HG03457 (cell line): ENCODE measurements around the gene TREH.

Experiments
- ATAC-seq: cut with Tn5 transposase; IDR thresholded peaks from one replicate; pipeline ENCODE4 v1.9.1; 2021; ENCODE audit warnings: moderate number of reproducible peaks; ENCODE audit not compliant: unreplicated experiment

Gene TREH

DNA sequence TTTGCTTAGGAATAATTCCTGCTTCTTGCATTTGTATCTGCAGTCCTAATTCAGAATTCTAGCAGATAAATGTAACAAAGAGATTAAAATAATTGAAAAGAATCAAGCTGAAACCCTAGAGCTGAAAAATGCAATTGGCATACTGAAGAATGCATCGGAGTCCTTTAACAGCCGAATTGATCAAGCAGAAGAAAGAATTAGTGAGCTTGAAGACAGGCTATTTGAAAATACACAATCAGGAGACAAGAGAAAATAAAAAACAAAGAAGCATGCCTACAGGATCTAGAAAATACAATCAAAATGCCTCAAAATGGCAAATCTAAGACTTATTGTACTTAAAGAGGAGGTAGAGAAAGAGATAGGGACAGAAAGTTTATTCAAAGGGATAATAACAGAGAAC lies 8.2 kb downstream of the TREH start:
- ATAC-seq: no peak

DNA sequence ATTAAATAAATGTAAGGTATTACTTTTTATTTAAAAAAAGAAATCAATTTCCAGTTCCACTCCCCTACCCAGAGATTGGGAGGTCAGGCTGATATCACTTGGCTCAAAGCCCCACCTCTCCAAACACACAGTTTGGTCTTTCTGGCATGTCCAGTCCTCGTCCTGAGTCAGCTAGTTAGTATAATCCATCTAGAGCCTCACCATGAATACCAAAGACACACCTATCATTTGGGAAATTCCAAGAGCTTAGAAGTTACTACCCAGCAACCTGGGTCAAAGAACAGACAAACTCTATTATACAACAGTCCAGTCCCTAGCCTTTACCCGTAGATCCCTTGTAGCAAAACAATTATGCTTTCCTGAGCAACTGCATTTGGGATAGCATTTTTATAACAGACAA lies 9.4 kb downstream of the TREH start:
- no peak for ATAC-seq

DNA sequence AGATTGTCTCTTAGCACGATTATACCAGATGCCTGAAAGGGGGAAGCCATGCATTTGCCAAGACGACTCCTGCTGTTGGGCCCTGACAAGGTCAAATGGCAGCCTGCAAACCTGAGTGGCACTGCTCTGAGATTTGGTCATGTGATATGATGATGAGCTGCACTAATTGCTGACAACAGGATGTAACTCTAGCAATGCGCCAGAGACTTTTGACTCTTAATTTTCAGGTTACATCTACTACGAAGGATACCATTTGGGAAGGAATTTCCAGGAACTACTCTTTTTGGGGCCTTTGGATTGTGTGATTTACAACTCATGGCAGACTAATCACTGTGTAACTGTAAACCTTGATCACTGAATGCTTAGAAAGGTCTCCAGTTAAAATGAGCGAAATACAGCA lies 13.1 kb downstream of the TREH start:
- no peak for ATAC-seq

DNA sequence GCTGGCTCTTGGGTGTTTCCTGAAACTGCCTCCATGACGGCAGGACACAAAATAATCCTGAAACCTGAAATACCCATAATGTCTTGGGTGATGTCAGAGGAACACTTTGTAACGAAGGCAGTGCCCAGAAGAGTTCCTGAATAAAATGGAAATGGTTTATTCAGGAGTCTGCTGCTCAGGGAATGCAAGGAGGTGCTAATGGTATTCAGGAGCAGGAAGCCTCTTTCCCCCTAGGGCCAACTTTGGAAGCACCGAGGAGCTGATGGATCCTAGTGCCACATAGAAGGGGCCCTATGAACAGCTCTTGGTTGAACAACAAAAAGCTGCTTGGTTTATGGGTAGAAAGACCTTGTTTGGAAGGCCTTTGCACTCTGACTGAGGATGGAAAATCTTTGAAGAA lies 15.5 kb downstream of the TREH start:
- no peak for ATAC-seq

DNA sequence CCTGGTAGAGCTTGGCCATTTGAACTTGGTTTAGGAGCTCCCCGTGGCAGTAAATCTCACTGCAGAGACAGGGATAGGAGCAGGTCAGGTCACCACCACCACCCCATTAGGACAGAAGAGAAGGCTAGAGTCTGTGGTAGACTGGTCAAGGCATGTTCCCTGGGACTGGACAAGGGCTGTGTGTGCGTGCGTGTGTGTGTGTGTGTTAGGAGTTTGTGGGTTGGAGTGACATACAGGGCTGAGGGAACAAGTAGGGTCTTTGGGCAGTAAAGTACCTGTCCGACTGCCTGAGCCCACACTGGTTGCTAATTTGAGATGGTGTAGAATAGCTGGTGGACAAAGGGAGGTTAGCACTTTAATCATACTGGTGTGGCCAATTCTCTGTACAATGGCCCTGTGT lies 16.1 kb downstream of the TREH start:
- ATAC-seq: no peak

DNA sequence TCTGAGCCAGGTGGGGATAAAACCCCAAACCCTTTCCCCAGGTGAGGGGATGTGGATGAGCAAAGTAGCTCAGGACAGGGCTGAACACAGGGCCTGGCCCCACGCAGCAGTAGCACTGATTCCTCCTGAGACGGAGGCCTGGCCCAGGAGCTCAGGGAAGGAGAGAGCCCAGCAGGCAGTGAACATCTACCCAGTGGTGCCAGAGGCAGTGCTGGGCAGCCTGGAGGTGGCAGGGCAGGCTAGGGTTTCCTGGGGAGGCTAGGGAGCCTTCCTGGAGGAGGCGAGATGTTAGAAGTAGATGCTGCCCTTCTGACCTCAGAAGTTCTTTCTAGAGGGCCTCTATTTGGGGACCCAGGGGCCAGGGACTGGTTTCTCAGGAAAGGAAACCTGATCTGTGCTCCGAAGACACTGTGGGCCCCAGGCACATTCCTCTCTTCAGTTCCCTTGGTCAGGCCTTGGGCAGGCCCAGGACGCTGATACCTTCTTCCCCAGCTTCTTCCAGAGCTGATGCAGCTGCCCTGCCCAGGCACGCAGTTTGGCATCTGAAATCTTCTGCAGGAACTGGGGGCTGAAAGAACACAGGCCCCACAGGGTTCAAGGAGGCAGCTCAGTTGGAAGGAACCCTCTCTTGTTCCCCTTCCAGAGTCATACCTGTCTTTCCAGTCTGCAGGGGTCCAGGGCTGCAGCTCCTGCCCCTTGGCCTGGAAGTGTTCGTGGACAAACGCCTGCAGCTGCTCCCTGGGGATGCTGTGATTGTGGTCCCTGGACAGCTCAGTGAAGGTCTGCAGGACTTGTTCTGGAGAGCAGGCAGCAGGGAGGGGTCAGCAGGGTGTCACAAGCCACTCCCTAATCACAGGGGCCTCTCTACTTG lies 16.8 kb downstream of the TREH start:
- ATAC-seq: no peak

DNA sequence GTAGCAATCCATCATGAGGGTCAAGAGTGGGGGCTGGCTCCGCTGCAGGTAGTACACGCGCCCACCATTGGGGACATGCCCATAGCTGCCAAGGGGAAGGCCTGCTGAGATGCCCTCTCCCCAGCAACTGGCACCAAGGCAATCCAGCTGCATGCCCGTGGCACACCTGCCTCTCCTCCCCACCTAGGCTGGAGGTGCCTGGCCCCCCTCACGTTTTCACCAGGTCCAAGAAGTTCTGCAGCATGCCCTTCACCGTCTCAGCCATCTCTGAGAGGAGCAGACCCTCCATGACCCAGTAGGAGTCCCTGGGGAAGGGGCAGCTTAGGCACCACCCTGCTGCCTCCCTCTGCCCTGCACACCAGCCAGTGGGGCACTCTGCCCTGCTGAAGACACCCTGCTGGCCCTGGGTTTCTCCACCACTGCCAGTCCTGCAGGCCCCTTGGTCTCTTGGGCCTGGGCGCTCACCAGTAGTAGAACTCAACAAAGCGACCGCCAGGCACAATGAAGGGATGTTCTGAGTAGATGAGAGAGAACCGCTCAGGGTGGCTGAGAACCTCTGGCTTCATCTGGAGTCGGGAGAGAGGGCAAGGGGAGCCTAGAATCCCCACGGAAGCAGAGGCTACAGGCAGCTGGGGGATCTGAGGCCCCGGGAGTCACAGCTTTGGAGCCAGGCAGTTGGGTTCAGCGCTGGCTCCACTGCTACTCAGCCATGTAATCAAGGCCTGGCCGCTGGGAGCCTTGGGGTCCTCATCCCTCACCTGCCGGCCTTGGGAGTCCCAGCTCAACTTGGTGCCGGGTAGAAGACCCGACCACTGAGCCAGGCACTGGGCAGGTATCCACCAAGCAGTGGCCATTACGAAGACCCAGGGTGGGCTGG lies 17.8 kb downstream of the TREH start:
- ATAC-seq: no peak

DNA sequence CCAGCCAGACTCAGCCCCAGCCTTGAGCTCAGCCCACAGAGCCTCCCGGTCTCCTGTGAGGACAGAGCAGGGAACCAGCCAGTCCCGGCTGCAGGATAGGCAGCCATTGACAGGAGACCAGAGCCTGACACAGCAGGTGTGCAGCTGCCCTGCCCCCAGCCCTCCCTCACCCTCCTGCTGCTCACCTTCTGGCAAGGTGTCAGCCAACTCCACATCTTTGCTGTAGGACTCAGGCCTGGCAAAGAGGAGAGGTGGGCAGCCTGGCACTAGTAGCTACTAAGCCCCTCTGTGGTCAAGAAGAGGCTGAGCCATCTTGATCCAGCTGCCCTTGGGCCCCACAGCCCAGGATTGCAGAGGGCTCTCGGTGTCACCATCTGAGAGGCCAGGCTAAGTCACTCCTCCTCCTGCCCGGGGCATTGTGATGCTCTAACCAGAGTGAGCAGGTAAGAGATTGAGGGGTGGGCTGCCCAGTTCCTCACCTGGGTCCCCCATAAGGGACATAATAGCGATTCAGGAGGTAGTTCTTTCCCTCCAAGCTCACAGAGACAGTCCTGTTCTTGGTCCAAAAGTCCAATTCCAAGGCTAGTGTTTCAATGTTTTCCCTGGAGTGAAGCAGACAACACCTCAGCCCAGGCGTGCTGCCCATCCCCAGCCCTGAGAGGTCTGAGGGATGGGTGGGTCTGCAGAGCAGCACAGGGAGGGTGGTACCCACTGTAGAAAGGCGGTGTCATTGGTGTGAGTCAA lies 18.6 kb downstream of the TREH start:
- no peak for ATAC-seq

DNA sequence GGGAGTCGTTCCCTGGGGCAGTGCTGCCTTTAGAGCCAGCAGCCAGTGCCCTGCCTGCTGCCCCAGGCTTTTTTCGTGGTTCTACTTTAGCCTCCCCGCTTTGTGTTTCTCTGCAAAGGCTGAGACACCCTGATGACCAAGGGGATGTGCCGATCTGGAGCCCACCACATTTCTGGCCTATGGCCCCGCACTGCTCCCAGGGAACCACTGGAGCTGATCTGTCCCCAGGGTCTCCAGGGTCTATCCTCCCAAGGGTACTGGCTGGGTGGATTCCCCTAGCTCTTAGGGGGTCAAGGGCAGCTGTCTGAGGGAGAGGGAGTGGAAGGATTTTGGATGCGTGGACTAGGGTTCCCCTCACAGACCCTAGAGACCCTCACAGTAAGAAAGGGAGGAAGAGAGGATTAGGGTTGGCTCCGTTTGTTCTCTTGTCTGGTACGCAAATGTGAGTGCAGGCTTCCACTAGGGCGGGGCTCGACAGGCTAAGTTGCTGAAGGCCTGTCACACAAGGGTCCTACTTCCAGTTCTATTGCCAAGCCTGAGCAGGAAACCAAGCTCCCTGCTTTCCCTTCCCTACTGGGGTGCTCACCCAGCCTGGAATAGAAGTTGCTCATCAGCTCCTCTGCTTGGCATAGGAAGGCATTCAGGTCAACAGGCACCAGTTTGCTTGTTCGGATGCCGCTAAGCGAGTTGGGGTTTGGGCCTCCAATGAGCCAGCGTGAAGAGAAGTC lies 19.3 kb downstream of the TREH start:
- no peak for ATAC-seq

DNA sequence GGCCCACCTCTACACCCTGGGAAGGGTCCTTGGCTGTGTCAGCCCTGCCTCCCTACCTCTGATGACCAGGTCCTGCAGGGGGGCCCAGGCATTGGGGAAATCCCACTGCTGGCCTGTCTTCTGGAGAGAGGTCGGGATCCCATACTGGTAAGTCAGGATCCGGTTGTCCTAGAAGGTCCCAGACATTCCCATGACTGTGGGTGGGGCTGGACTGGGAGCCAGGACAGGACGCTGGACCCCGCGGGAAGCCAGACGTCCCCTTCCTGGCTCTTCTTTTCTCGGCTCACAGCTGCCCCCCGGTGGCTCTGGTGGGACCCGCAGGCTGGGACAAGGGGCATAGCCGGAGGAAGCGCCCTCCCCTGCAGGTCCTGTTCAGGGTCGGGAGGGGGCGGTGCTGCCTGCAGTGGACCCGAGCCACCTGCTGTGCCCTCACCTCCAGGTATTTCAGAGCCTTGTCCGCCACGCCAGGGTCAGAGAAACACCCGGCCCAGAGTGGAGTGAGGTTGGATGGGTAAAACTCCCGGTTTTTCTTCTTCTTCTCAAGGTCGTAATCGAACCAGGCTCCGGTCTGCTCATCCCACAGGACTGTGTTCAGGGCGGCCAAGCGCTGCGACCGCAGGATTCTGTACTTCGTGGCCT lies 20.0 kb downstream of the TREH start:
- ATAC-seq: no peak

DNA sequence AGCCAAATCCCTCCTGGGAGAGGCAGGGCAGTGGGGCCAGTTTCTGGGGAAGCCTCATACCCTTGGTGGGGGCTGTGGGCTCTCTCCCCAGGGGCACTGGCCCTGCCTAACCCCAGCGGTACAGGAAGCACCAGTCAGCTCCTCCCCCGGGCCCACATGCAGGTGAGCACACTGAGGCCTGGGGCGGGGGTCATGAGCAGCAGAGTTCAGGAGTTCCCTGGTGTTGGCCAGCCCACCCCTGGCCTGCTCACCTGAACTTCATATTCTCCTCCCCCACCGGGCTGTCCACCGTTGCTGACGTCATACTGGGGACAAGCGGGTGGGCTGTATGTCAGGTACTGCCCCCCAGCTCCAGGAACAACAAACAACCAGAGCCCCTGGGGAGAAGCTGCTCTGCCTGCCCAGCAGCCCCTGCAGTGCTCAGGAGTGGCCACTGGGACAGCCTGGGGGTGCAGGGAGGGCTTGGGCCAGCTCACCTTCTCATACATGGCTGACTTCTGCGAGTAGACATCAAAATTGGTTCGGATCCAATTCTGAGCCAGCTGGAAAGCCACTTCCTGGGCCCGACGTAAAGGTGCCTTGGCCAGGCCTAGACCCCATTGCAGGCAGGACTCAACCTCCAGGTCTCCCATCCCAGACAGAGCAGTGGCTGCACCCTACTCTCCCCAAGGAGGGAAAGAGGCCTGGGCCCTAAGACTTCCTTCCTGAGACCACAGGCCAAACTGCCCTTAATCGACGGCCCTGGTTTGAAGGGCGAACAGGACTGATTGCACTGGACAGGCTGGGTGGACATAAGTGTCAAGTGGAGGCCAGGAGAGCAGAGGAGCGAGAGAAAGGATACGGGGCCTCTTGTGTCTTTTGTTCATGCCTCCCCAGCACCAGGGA lies 20.8 kb downstream of the TREH start:
- no peak for ATAC-seq

DNA sequence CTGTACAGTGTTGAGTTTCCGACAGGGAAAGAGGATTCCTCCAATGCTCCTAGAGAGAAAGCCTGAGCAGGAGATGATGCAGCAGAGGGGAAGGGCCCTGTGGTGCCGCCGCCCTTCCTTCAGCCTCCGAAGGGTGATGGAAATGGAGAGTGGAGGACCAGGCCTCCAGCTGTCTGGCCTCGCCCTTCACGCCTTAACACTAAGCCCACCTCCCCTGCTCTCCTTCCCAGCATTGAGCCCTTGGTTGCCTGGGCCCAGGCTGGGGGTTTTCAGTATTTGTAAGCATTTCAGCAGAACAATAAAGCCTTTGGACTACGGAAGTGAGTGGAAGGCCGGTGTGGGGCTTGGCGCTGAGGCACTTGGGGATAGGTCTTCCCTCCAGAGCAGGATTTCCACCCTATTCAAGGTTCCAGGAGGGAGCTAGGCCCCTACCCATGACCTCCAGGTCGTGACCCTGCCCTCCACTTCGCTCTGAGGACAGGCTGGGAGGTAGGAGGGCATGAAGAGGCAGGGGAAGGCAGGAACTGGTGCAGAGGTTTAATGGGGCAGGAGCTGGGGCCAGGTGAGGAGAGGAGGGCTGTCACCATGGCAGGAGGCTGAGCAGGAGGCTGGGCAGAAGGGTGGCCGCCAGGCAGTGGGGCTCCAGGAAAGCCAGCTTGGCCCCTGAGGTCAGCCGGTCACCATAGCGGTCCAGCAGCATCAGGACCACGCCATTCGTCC lies 21.6 kb downstream of the TREH start:
- ATAC-seq: no peak

DNA sequence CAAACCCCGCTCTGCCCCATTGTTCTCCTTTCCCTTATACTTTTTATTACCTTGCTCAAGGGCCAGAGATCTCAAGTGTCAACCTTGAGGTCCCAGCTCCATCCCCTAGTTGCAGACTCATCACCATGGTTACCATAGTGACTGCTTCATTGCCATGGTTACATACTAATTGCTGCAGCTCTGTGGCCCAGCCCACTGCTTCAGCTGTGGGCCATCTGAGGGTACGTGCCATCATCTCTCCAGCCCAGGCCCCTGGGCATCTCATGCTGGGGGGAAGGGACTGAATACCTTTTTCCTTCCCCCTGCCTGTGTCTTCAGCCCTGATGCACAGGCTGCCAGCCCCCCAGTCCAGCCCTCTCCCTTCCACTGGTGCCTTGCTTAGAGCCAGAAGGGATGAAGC lies 22.2 kb downstream of the TREH start:
- no peak for ATAC-seq

DNA sequence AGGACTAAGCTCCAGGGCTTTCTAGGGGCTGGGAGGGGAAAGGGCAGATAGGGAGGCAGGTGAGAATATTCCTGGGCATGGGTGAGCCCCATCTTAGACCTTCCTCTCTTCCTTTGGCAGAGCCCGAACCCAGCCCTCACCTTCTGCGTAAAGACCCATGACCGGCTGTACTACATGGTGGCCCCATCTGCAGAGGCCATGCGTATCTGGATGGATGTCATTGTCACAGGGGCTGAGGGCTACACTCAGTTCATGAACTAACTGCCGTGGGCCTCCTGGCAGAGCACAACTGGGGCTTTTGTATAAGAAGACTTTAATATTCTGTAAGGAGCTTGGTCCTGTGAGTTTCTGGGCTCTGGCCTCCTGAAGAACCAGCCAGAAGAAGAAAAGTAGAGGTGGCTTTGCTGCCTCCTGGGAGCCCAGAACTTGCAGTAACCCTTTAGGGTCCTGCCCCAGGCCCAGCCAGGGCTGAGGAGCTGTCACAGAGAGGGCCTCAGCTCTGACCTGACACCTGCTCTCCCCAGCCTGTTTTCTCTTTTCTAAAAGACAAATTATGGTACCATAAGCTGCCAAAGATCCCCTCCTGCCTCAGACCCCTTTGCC lies 22.8 kb downstream of the TREH start:
- no peak for ATAC-seq

DNA sequence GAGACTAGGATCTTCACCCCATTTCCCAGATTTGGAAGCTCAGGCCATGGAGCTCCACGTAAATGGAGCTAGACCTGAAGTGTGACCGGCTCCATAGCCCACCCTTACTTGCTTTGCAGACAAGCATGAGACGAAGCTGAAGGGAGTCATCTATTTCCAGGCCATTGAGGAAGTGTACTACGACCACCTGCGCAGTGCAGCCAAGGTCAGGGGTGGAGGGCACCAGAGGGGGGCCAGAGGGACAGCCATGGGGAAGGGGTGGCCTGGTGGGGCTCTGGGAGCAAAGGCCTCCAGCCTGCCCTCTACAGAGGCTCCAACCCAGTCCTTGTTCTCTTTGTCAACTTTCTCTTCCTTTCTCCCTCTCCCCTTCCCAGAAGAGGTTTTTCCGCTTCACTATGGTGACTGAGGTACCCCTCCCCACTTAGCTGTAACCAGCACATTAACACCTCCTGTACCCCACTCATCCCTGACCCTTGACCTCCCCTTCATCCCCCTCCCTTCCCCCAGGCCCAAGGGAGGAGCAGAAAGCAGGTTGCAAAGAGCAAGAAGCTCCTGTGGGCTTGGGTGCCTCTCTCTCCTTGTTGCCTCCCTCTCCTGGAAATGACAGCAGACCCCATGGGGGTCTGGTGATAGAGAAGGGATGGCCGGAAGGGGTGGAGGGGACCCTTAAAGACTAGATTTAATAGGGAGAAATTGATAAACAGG lies 23.8 kb downstream of the TREH start:
- ATAC-seq: no peak

DNA sequence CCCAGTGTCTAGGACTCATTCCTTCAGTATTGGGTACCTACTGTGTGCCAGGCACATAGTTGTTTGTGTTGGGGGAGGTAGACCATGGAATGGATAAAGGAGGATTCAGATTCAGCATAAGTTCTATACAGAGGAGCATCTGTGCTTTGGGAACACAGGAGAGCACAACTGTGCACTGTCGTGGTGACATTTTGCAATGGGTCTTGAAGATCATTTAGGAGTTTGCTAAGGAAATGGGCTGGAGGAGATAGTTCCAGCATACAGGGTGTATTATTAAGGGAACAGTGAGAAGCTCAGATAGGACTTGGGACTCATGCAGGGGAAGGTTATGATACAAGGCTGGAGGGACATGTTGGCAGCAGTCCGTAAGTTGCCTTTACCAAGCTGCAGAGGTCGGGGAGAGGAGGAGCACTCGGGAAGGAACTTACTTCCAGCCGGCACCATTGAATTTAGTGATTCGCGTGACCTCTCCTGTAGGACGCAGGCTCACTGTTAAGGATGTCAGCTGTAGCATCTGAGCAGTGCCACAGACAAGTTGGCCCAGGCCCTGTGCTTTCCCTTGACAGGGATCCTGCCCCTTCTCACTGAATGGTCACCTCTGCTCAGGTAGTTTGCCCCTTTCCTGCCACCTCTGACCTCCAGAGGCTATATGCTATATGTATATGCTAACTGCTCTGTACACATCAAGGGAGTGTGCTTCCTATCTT lies 25.6 kb downstream of the TREH start:
- no peak for ATAC-seq

DNA sequence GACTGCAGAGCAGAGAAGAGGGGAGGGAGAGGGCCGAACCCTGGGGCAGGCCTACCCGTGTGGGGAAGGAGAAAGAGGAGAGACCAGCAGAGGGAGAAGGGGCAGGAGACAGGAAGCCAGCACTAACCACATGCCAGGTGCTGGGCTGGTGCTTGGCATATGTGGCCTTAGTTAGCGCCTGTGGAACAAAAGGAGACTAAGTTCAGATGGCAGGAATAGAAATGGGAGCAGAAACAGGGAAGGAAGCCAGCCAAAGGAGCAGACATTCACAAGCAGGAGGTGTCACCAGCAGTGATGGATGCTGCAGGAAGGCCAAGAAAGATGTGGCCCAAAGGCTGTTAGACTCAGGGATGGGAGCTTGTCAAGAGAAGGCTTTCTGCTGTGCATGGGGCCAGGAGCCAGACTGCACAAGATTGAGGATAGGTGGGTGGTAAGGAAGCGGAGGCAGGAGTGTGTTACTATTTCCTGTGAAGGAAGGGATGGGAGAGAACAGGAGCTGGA lies 26.7 kb downstream of the TREH start:
- ATAC-seq: no peak
